Ovary (tissue), 3 donors: Measurements from ENCODE around the gene KIF21A.

Experiments
- CTCF ChIP-seq, 3 donors: fragments of 450-650 bp in 2 of 3; fragments of 200-600 bp in 1 of 3; IDR thresholded peaks; one replicate each; pipeline versions ENCODE4 v1.5.1 to v1.8.0; 2016 to 2022; ENCODE audit warnings: antibody characterized with exemption in 3 of 3, mild to moderate bottlenecking in 1 of 3
- EP300 ChIP-seq: sonication (generic); formaldehyde crosslinking; IDR thresholded peaks from one replicate; pipeline ENCODE4 v1.6.1; 2017; ENCODE audit warnings: antibody characterized with exemption
- POLR2A ChIP-seq: fragments of 450-650 bp; IDR thresholded peaks from one replicate; pipeline ENCODE4 v1.6.1; 2017; ENCODE audit warnings: antibody characterized with exemption, mild to moderate bottlenecking, moderate library complexity
- donor health status: DM: no; HTN: no; CAD: no.

DNA sequence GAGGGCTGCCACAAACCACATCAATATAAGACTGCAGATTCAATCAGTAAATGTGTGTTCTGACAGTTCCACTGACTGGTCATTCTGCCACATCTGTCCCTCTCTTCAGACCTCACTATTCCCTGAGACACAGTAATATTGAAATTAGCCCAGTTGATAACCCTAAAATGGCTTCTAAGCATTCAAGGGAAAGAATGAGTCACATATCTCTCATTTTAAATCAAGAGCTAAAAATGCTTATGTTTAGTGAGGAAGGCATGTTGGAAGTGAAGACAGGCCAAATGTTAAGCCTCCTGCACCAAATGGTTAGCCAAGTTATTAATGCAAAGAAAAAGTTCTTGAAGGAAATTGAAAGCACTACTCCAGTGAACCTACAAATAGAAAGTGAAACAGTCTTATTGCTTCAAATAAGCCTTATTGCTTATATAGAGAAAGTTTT lies 24.5 kb upstream of the KIF21A start:
- TF ChIP-seq EP300 (no peak), POLR2A (no peak), CTCF (IDR thresholded peaks at IDR 0.05) (no peak)
